Common myeloid progenitor, CD34-positive (primary cell): ENCODE data around the gene SPATA3.
A peak's percentile ranks its signal among the peaks of the same experiment; 100 is the strongest.
"Not testable (repeated sequence)": the region's sequence is repeated elsewhere in the genome, so short reads cannot be mapped to it uniquely, and the experiment has no call there.

Source experiments
- CTCF ChIA-PET: fragments of 350-600 bp; sonication (Branson Sonifier 250); formaldehyde crosslinking; loops from one replicate; lab custom pipeline; 2021; ENCODE audit warnings: antibody characterized with exemption; lab: Charles Lee
- POLR2A ChIA-PET: fragments of 350-600 bp; sonication (Branson Sonifier 250); formaldehyde crosslinking; loops from one replicate; lab custom pipeline; 2021; ENCODE audit warnings: antibody characterized with exemption; lab: Charles Lee
- DNase-seq, 3 donors: peaks; one replicate each; pipeline versions ENCODE4 v3.0.0 to v3.0.0-alpha.2; 2013
- H3K27ac ChIP-seq, 2 experiments: 1 replicate in 1 of 2; 2 replicates in 1 of 2; pipeline ENCODE4 v1.7.0; 2013; ENCODE audit warnings: inconsistent platforms in 2 of 2, low read length in 2 of 2, mild to moderate bottlenecking in 2 of 2, low read depth in 1 of 2, moderate library complexity in 1 of 2; ENCODE audit not compliant: severe bottlenecking in 2 of 2, insufficient read depth in 1 of 2, poor library complexity in 1 of 2
- H3K27me3 ChIP-seq, 5 experiments: replicated peaks in 2 of 5; 1 replicate in 3 of 5; 2 replicates in 2 of 5; pipeline versions ENCODE4 v1.6.1 to v1.7.0; 2013; ENCODE audit warnings: low read length in 4 of 5, mild to moderate bottlenecking in 2 of 5, moderate library complexity in 2 of 5, inconsistent platforms in 1 of 5; ENCODE audit not compliant: insufficient read depth in 5 of 5, control insufficient read depth in 4 of 5
- H3K36me3 ChIP-seq, 4 experiments: 1 replicate in 2 of 4; 2 replicates in 2 of 4; pipeline versions ENCODE4 v1.6.1 to v1.7.0; 2013; ENCODE audit warnings: low read length in 3 of 4, control low read depth in 1 of 4, mild to moderate bottlenecking in 1 of 4; ENCODE audit not compliant: control insufficient read depth in 4 of 4, insufficient read depth in 4 of 4
- H3K4me1 ChIP-seq, 4 experiments: 1 replicate in 3 of 4; 2 replicates in 1 of 4; pipeline versions ENCODE4 v1.6.1 to v1.7.1; 2013; ENCODE audit warnings: low read length in 3 of 4, mild to moderate bottlenecking in 3 of 4, control low read depth in 1 of 4, inconsistent platforms in 1 of 4, moderate library complexity in 1 of 4; ENCODE audit not compliant: control insufficient read depth in 4 of 4, insufficient read depth in 4 of 4; ENCODE audit errors: control extremely low read depth in 1 of 4
- H3K4me3 ChIP-seq, 7 experiments: 1 replicate in 4 of 7; 2 replicates in 3 of 7; pipeline versions ENCODE4 v1.5.1 to v1.7.0; 2013; ENCODE audit warnings: mild to moderate bottlenecking in 7 of 7, low read length in 6 of 7, moderate library complexity in 6 of 7, inconsistent platforms in 2 of 7, low read depth in 2 of 7, control low read depth in 1 of 7; ENCODE audit not compliant: insufficient read depth in 4 of 7, control insufficient read depth in 1 of 7; ENCODE audit errors: extremely low read depth in 1 of 7
- H3K9me3 ChIP-seq, 5 experiments: 1 replicate in 4 of 5; 2 replicates in 1 of 5; pipeline versions ENCODE4 v1.6.1 to v1.7.1; 2013; ENCODE audit warnings: low read length in 4 of 5, mild to moderate bottlenecking in 2 of 5, inconsistent platforms in 1 of 5, low read depth in 1 of 5, moderate library complexity in 1 of 5; ENCODE audit not compliant: control insufficient read depth in 4 of 5, insufficient read depth in 2 of 5; ENCODE audit errors: control extremely low read depth in 1 of 5
- WGBS: methylation state at CpG from one replicate; pipeline ENCODE4 v1.1.5; 2013; ENCODE audit not compliant: insufficient coverage; 5-methylcytosine and 5-hydroxymethylcytosine counted together

SPATA3 gene

GRCh38 chr2:231000211-231000904 is 4.4 kb downstream of the SPATA3 start:
- Histone ChIP-seq H3K4me1 (no peaks in the 10 kb centered on the region), H3K27ac (no peak overlapping the region), H3K9me3 (peaks cover 0 to 4% (median 0%) of the 10 kb centered on the region in 5 experiments), H3K27me3 (peaks cover 0 to 28% (median 11%) of the 10 kb centered on the region in 5 experiments), H3K36me3 (no peaks in the 10 kb centered on the region), H3K4me3 (no peak overlapping the region)
- CTCF ChIA-PET: interaction anchor here (1.1 kb wide), 1 partner anchor 14 kb away, joined by 3 read pairs; no protein-coding TSS in a partner anchor
- POLR2A ChIA-PET: no interaction called here
- WGBS: 42% methylated on average over 21 of the region's 24 CpGs
- peak; percentile 19 to 54 (median 37) for DNase-seq

GRCh38 chr2:231001036-231001435 is 5.1 kb downstream of the SPATA3 start:
- Histone ChIP-seq H3K27me3 (peaks cover 0 to 28% (median 11%) of the 10 kb centered on the region in 5 experiments), H3K4me3 (no peak overlapping the region), H3K27ac (no peak overlapping the region), H3K36me3 (no peaks in the 10 kb centered on the region), H3K4me1 (no peaks in the 10 kb centered on the region), H3K9me3 (peaks cover 0 to 4% (median 0%) of the 10 kb centered on the region in 5 experiments)
- CTCF ChIA-PET: no interaction called here
- POLR2A ChIA-PET: no interaction called here
- 95% methylated on average over 3 of the region's 7 CpGs for WGBS
- DNase-seq: no peak

- 33% methylated on average over 3 of the region's 4 CpGs for WGBS
Observed at GRCh38 chr2:231001921-231002320, 6.0 kb downstream of the SPATA3 start.

GRCh38 chr2:231002641-231003040 is 6.7 kb downstream of the SPATA3 start:
- Histone ChIP-seq H3K4me1 (no peaks in the 10 kb centered on the region), H3K27me3 (peaks cover 0 to 28% (median 15%) of the 10 kb centered on the region in 5 experiments), H3K27ac (no peak overlapping the region), H3K36me3 (no peaks in the 10 kb centered on the region), H3K4me3 (no peak overlapping the region), H3K9me3 (no peaks in the 10 kb centered on the region)
- WGBS: 93% methylated on average over 3 of the region's 10 CpGs
- no peak for DNase-seq
- ChIA-PET CTCF (interaction anchor here (0.6 to 1.0 kb wide), 3 partner anchors 14 to 275 kb away, joined by 3 to 4 read pairs (median 3); no protein-coding TSS in a partner anchor), POLR2A (no interaction called here)

More at GRCh38 chr2:231001921-231002320, 6.0 kb downstream of the SPATA3 start:
- no peak for DNase-seq
- Histone ChIP-seq H3K27ac (no peak overlapping the region), H3K36me3 (no peaks in the 10 kb centered on the region), H3K4me3 (no peak overlapping the region), H3K4me1 (no peaks in the 10 kb centered on the region), H3K9me3 (peaks cover 0 to 3% (median 0%) of the 10 kb centered on the region in 5 experiments), H3K27me3 (peaks cover 0 to 28% (median 11%) of the 10 kb centered on the region in 5 experiments)
- CTCF ChIA-PET: interaction anchor here (0.6 to 1.0 kb wide), 2 partner anchors 274 to 276 kb away, joined by 3 to 4 read pairs; no protein-coding TSS in a partner anchor
- POLR2A ChIA-PET: no interaction called here

- POLR2A ChIA-PET: no interaction called here
- H3K4me1 ChIP-seq: no peaks in the 10 kb centered on the region
- no peaks in the 10 kb centered on the region for H3K36me3 ChIP-seq
- H3K27ac ChIP-seq: no peak overlapping the region
- H3K27me3 ChIP-seq: peaks cover 0 to 28% (median 15%) of the 10 kb centered on the region in 5 experiments
- no peak for DNase-seq
- H3K9me3 ChIP-seq: no peaks in the 10 kb centered on the region
- H3K4me3 ChIP-seq: no peak overlapping the region
- 94% methylated on average over 2 of the region's 2 CpGs for WGBS
- CTCF ChIA-PET: interaction anchor here (1.0 kb wide), 2 partner anchors 14 to 275 kb away, joined by 3 read pairs; no protein-coding TSS in a partner anchor
Observed at GRCh38 chr2:231003186-231003585, 7.3 kb downstream of the SPATA3 start.

GRCh38 chr2:231004930-231005329 is 9.0 kb downstream of the SPATA3 start:
- H3K36me3 ChIP-seq, POLR2A ChIA-PET, H3K9me3 ChIP-seq, H3K27ac ChIP-seq, H3K4me1 ChIP-seq, H3K4me3 ChIP-seq, DNase-seq, CTCF ChIA-PET: not testable (repeated sequence)
- peaks cover 0 to 19% (median 16%) of the 10 kb centered on the region in 5 experiments for H3K27me3 ChIP-seq
